GM18498 (cell line): ENCODE measurements around the gene TTPAL.

Experiments used
- ATAC-seq: cut with Tn5 transposase; IDR thresholded peaks from one replicate; pipeline ENCODE4 v1.9.1; 2021; ENCODE audit warnings: mild to moderate bottlenecking, moderate library complexity; ENCODE audit not compliant: unreplicated experiment

The TTPAL gene

GRCh38 chr20:44439318-44439717 is 36.4 kb upstream of the TTPAL start:
- ATAC-seq = no peak

DNA sequence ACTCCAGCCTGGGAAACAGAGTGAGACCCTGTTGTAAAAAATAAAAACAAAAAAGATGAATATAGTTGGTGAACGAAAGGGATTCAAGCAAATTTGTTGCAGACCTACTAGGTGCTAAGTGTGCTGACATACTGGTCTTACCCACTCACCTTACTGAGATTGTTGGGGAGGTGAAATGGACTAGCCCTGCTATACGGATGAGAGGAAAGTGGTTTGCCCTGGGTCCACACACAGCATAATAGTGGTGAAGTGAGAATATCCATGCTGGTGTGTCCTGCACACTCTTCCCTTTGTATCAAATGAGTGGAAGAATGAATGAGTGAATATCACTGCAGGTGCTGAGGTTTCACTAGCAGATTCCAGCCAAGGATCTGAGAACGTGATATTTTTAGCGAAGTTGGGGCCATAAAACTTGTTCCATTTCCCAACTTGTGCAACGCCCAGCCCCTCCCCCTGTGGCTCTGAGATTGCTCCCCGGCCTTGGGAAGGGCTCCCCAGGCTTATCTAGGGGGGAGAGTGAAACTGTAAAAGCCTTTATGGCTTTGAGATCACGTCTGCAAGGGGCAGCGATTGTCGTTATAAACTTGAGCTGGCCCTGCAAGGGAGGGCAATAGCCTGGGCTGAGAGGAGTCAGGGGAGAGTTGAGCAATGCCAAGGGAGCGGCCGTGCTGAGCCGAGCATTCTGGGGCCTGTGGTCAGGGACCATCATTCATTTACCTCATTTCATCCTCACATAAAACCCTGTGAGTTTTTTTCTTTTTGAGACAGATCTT is 33.2 kb upstream of the TTPAL start:
- no peak for ATAC-seq

- ATAC-seq = no peak
Measured at GRCh38 chr20:44445742-44446710, 29.6 kb upstream of the TTPAL start.

DNA sequence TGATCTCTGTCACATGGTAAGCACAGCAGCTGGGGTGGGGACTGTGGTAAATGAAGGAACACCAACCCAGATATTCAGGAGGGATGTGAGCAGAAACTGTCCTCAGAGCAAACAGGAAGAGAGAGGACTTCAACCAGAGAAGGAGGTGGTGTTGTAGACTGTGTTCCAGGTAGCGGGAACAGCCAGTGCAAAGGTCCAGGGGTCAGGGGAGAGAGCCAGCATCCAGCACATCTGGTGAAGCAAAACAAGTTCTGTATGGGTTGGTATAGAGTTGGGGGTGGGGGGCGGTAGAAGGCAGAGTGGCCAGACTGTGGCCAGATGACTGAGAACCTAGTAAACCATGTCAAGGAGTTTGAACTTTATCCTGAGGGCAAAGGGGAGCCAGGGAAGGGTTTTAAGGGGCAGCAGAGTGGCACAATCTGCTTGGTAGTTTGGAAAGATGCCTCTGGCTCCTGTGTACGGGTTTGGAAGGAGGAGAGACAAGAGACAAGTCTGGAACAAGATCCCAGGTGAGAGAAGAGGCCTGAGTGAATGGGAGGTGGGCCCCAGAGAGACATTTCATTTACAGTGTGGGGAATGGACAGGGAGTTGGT is 27.8 kb upstream of the TTPAL start:
- ATAC-seq = no peak

DNA sequence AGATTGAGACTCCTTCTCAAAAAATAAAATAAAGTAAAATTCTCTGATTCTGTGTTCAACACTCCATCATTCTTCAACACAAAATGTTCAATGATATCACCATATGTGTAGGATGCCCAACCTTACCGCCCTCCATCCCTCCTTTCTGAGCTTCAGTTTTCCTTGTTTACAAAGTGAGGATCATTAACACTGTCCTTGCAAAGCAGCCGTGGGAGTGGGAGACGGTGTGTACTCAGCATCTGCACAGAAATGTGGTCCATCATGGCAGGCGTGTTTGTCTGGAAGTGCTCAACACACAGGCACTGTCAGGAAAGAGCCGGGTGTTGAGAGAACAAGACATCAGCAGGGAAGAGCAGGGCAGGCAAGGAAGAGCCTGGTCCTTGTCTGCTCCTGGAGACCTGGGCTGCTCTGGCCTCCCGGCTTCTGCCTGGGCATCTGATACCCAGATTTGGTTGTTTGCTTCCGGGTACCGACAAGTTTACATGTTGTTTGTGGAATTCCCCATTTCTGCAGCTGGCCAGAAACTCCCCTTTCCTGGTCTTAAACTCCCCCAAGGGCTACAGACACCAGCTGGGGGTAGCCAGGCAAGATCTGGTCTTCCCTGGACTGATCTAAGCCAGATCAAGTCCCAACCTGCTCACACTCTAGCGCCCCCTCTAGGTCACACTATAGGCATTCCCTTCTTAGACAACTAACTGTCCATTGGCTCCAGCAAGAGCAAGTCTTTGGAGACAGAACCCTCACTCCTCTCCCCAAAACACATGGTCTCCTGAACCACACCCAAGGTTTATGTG is 26.7 kb upstream of the TTPAL start:
- ATAC-seq = no peak

DNA sequence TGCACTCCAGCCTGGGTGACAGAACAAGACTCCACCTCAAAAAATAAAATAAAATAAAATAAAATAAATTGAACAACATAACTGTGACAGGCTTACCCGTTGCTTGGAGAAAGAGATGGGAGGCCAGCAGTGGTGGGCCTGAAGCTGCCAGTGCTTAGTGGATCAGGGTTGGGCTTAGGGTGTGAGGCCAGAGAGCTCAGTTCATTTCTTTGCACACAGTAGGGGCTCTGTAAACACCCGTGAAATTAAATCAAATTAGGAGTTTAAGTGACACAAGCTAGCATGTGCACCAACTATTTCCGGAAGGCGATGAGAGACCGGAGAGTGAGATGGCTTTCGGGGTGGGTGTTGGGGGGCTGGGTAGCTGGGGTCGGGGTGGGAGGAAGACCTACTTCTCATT is 25.8 kb upstream of the TTPAL start:
- no peak for ATAC-seq

DNA sequence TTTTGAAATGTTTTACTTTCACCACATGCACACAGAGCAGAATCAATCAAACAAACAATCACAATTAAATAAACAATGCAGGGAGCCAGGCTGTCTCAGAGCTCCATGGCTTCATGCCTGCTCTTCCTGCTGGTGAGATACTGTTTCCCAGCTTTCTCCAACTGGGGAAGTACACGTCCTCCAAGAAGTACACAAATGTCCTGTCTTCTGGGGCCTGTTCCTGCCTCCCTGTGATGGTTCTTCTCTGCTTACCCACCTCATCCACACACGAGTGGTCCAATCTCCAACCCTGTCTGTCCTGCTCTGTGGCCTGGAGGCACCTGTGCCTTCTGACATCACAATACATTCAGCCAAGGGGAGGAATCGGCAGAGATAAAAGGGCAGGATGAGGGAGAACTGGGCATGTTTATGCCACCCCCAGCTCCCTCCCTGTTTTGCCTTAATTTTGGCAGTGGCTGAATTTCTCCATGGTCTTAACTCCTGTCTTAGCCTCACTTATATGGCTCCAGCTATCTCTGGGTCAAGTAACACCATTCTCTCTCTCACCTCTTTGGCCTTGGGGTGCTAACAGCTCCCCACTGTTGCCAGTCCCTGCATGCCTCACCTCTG is 25.3 kb upstream of the TTPAL start:
- no peak for ATAC-seq

DNA sequence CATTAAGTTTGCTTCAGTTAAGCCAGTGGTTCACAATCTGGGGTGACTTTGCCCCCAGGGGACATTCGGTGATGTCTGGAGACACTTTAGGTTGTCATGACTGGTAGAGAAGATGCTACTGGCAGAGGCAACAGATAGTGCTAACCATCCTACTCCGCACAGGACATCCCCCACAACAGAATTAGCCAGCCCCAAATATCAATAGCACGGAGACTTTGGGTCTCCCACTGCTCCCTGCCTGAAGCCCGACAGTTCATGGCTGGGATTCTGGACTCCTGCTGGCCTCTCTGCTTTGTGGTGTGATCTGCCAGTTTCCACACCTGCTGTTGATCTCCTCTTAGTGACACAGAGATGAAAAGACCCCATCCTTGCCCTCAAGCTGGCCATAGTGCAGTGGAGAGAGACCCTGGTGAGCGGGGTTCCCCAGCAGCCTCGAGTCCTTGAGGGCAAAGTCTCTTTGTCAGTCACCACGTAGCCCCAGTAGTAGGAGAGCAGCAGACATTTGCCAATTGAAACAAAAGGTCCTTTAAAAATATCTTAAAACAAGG is 24.7 kb upstream of the TTPAL start:
- ATAC-seq = no peak

- no peak for ATAC-seq
Measured at GRCh38 chr20:44454306-44454963, 21.2 kb upstream of the TTPAL start.

DNA sequence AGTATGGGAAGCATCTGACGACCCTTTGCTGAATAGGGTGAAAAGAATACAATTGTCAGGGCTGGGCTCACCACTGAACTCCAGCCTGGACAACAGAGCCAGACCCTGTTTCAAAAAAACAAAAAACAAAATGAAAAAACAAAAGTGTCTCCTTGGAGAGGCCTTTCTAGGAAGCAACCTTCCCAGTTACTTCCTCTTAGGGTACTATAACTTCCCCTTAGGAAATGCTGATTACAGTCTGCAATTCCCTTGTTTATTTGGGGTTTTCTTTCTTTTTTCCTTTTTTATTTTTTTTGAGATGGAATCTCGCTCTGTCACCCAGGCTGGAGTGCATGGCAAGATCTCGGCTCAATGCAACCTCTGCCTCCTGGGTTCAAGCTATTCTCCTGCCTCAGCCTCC is 20.5 kb upstream of the TTPAL start:
- no peak for ATAC-seq

DNA sequence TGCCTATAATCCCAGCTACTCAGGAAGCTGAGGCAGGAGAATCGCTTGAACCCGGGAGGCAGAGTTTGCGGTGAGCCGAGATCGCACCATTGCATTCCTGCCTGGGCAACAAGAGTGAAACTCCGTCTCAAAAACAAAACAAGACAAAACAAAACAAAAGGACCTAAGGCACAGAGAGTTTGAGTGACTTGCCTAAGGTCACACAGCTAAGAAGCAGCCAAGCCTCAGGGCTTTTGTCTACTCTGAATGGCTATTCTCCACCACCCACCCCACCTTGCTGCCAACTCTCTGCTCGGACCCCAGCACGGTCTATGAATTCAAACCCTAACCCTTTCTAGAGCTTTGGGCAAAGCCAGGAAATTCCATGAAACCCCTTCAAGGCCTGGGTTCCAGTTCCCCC is 19.1 kb upstream of the TTPAL start:
- no peak for ATAC-seq

GRCh38 chr20:44457016-44457415 is 18.7 kb upstream of the TTPAL start:
- ATAC-seq = no peak

DNA sequence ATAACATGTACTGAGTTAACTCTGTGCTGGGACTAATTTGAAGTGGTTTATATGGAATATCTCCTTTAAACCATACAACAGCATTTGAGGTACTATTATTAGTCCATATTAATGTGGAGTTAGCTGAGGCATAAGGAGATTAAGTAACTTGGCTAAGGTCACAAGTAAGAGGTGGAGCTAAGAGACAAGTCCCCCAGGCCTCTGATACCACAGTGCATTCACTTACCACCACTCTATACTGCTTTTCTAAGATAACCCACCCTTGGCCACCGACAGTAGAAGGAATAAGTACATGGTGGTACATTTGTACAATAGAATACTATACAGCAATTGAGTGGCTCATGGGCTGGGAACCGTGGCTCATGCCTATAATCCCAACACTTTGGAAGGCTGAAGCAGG is 16.4 kb upstream of the TTPAL start:
- no peak for ATAC-seq

- ATAC-seq = no peak
Measured at GRCh38 chr20:44460795-44461141, 14.9 kb upstream of the TTPAL start.

- no peak for ATAC-seq
Measured at GRCh38 chr20:44461142-44461802, 14.4 kb upstream of the TTPAL start.

- ATAC-seq = no peak
Measured at GRCh38 chr20:44461803-44462174, 13.9 kb upstream of the TTPAL start.

DNA sequence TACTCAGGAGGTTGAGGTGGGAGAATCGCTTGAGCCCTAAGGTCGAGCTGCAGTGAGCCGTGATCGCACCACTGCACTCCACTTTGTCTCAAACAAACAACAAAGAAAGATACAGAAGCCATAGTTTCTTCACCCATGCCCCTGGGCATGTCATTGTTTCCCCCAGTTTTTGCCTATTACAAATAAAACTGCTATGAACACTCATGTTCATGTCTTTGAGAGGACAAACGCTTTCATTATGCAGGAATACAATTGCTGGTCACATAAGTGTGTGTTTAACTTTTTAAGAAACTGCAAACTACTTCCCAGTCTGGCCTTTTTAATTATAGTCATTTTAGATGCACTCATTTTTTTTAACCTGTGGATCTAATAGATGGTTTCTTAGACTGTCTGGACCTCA is 12.2 kb upstream of the TTPAL start:
- ATAC-seq = no peak

- no peak for ATAC-seq
Measured at GRCh38 chr20:44464514-44464913, 11.2 kb upstream of the TTPAL start.

- no peak for ATAC-seq
Measured at GRCh38 chr20:44465001-44465560, 10.6 kb upstream of the TTPAL start.
